MM.1S (cell line): ENCODE data around the gene ATXN3L.

Source experiments
- DNase-seq: peaks from one replicate; pipeline ENCODE4 v3.0.0-alpha.2; 2015
- H2AFZ ChIP-seq: fragments of 300-600 bp; sonication (generic); 2 replicates; pipeline ENCODE4 v1.6.0; 2016; ENCODE audit warnings: antibody characterized with exemption, low read length
- H3F3A ChIP-seq: fragments of 300-600 bp; sonication (generic); 2 replicates; pipeline ENCODE4 v1.6.1; 2016; ENCODE audit warnings: mild to moderate bottlenecking, antibody characterized with exemption, low read length, moderate library complexity, mixed read lengths; ENCODE audit not compliant: insufficient read depth
- H3K27ac ChIP-seq: fragments of 300-600 bp; sonication (generic); 2 replicates; pipeline ENCODE4 v1.5.1; 2016; ENCODE audit warnings: mild to moderate bottlenecking, low read length
- H3K27me3 ChIP-seq: fragments of 300-600 bp; sonication (generic); replicated peaks from 2 replicates; pipeline ENCODE4 v1.6.0; 2016; ENCODE audit warnings: low read length; ENCODE audit not compliant: insufficient read depth
- H3K36me3 ChIP-seq: fragments of 300-600 bp; sonication (generic); replicated peaks from 2 replicates; pipeline ENCODE4 v1.6.1; 2016; ENCODE audit warnings: mild to moderate bottlenecking, low read length, mixed read lengths; ENCODE audit not compliant: insufficient read depth
- H3K4me1 ChIP-seq: fragments of 300-600 bp; sonication (generic); 2 replicates; pipeline ENCODE4 v1.6.1; 2016; ENCODE audit warnings: low read length, mixed read lengths
- H3K4me2 ChIP-seq: fragments of 300-600 bp; sonication (generic); 2 replicates; pipeline ENCODE4 v1.6.0; 2016; ENCODE audit warnings: low read depth, low read length
- H3K4me3 ChIP-seq: fragments of 300-600 bp; sonication (generic); 2 replicates; pipeline ENCODE4 v1.5.1; 2016; ENCODE audit warnings: low read length, mixed read lengths
- H3K79me2 ChIP-seq: fragments of 300-600 bp; sonication (generic); 2 replicates; pipeline ENCODE4 v1.6.1; 2016; ENCODE audit warnings: mixed run types, low read length, mixed read lengths
- H3K9ac ChIP-seq: fragments of 300-600 bp; sonication (generic); 2 replicates; pipeline ENCODE4 v1.6.1; 2016; ENCODE audit warnings: low read length, mixed read lengths
- H3K9me2 ChIP-seq: fragments of 300-600 bp; sonication (generic); replicated peaks from 2 replicates; pipeline ENCODE4 v1.6.1; 2016; ENCODE audit warnings: mild to moderate bottlenecking, low read length, mixed read lengths; ENCODE audit not compliant: insufficient read depth
- H3K9me3 ChIP-seq: fragments of 300-600 bp; sonication (generic); replicated peaks from 2 replicates; pipeline ENCODE4 v1.6.1; 2016; ENCODE audit warnings: mild to moderate bottlenecking, low read length, mixed read lengths; ENCODE audit not compliant: insufficient read depth
- H4K20me1 ChIP-seq: fragments of 300-600 bp; sonication (generic); 2 replicates; pipeline ENCODE4 v1.6.1; 2016; ENCODE audit warnings: mild to moderate bottlenecking, low read length, moderate library complexity, mixed read lengths; ENCODE audit not compliant: insufficient read depth
- CTCF ChIP-seq: fragments of 300-600 bp; sonication (generic); IDR thresholded peaks from 2 replicates; pipeline ENCODE4 v1.5.1; 2016; ENCODE audit warnings: antibody characterized with exemption, low read length, mixed read lengths
- EZH2 ChIP-seq: fragments of 300-600 bp; sonication (generic); optimal IDR thresholded peaks from 2 replicates; pipeline ENCODE3; 2017; ENCODE audit warnings: low read depth, mild to moderate bottlenecking, antibody characterized with exemption, low read length, mixed read lengths
- EZH2phosphoT487 ChIP-seq: fragments of 300-600 bp; sonication (generic); IDR thresholded peaks from 2 replicates; pipeline ENCODE4 v1.6.1; 2018; ENCODE audit warnings: antibody characterized with exemption, low read length

The ATXN3L gene

DNA sequence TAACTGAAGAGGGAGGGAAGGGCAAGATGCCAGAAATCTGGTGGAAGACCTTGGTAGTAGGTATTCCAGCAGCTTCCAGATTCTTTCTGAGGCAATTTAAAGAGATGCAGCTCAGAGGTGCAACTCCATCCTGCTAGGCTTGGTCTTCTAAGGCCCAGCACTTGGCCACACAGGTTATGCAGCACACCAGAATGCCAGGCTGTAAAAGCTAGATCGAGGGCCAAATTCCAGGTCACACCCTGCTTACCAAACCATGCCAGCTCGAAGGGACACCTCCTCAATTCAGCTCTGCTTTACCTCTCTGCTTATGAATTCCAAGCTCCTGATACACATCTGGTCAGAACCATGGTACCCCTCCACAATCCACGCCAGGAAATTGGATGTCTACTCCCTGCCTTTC, 19.8 kb upstream of the ATXN3L start:
- no peak overlapping the region for H3K27ac ChIP-seq
- H4K20me1 ChIP-seq = no peaks in the 10 kb centered on the region
- no peaks in the 10 kb centered on the region for H3K9me2 ChIP-seq
- no peak overlapping the region for H3K4me3 ChIP-seq
- H3K9me3 ChIP-seq = no peaks in the 10 kb centered on the region
- no peak overlapping the region for H3K9ac ChIP-seq
- TF ChIP-seq EZH2phosphoT487 = no peak
- H3K4me2 ChIP-seq = no peak overlapping the region
- H3K36me3 ChIP-seq = no peaks in the 10 kb centered on the region
- no peaks in the 10 kb centered on the region for H3K79me2 ChIP-seq
- H3K4me1 ChIP-seq = no peaks in the 10 kb centered on the region
- DNase-seq = no peak
- no peak overlapping the region for H2AFZ ChIP-seq
- H3F3A ChIP-seq = no peaks in the 10 kb centered on the region
- H3K27me3 ChIP-seq = no peaks in the 10 kb centered on the region

GRCh38 chrX:13338996-13339515, 19.2 kb upstream of the ATXN3L start:
- no peaks in the 10 kb centered on the region for H3K9me2 ChIP-seq
- H3K79me2 ChIP-seq = no peaks in the 10 kb centered on the region
- no peak overlapping the region for H3K27ac ChIP-seq
- H3F3A ChIP-seq = no peaks in the 10 kb centered on the region
- no peak for TF ChIP-seq EZH2
- TF ChIP-seq EZH2phosphoT487 = no peak
- H3K4me2 ChIP-seq = no peak overlapping the region
- H3K27me3 ChIP-seq = no peaks in the 10 kb centered on the region
- DNase-seq = no peak
- H4K20me1 ChIP-seq = no peaks in the 10 kb centered on the region
- H2AFZ ChIP-seq = no peak overlapping the region
- H3K4me3 ChIP-seq = no peak overlapping the region
- no peaks in the 10 kb centered on the region for H3K4me1 ChIP-seq
- no peaks in the 10 kb centered on the region for H3K36me3 ChIP-seq
- H3K9ac ChIP-seq = no peak overlapping the region
- no peaks in the 10 kb centered on the region for H3K9me3 ChIP-seq

GRCh38 chrX:13334491-13334890, 14.6 kb upstream of the ATXN3L start:
- no peak for DNase-seq
- no peaks in the 10 kb centered on the region for H3K36me3 ChIP-seq
- H3K4me2 ChIP-seq = no peak overlapping the region
- no peaks in the 10 kb centered on the region for H3K27me3 ChIP-seq
- no peaks in the 10 kb centered on the region for H3F3A ChIP-seq
- H4K20me1 ChIP-seq = no peaks in the 10 kb centered on the region
- H3K79me2 ChIP-seq = no peaks in the 10 kb centered on the region
- no peaks in the 10 kb centered on the region for H3K4me1 ChIP-seq
- no peaks in the 10 kb centered on the region for H3K9me2 ChIP-seq
- H3K27ac ChIP-seq = no peak overlapping the region
- no peak overlapping the region for H2AFZ ChIP-seq
- no peak overlapping the region for H3K9ac ChIP-seq
- TF ChIP-seq EZH2phosphoT487 (no peak), CTCF (no peak), EZH2 (no peak)
- no peak overlapping the region for H3K4me3 ChIP-seq
- H3K9me3 ChIP-seq = no peaks in the 10 kb centered on the region

GRCh38 chrX:13330446-13330845, 10.6 kb upstream of the ATXN3L start:
- no peaks in the 10 kb centered on the region for H3F3A ChIP-seq
- no peak overlapping the region for H3K9ac ChIP-seq
- no peak overlapping the region for H3K27ac ChIP-seq
- no peak for DNase-seq
- no peaks in the 10 kb centered on the region for H3K79me2 ChIP-seq
- H2AFZ ChIP-seq = no peak overlapping the region
- no peaks in the 10 kb centered on the region for H3K9me2 ChIP-seq
- no peak overlapping the region for H3K4me3 ChIP-seq
- no peak for TF ChIP-seq CTCF
- TF ChIP-seq EZH2phosphoT487 = no peak
- TF ChIP-seq EZH2 = no peak
- no peaks in the 10 kb centered on the region for H3K27me3 ChIP-seq
- H3K4me2 ChIP-seq = no peak overlapping the region
- H3K9me3 ChIP-seq = no peaks in the 10 kb centered on the region
- no peaks in the 10 kb centered on the region for H3K4me1 ChIP-seq
- no peaks in the 10 kb centered on the region for H4K20me1 ChIP-seq
- no peaks in the 10 kb centered on the region for H3K36me3 ChIP-seq
